ENCODE results near the gene TNFAIP8. TPM values are rescaled to one million over a fixed set of nuclear protein-coding genes. Genes with fewer than 3 reads are reported as not detected.

TNFAIP8 gene
- total RNA-seq, 2 donors from 2014 or later = 29.6 to 39.5 TPM

- Mint-ChIP-seq H3K4me1 (peaks cover 40% of the 10 kb centered on the region), H3K27ac (no peak overlapping the region)
These were observed 19.6 kb upstream of the TNFAIP8 start for GRCh38 chr5:119336262-119336661.

DNA sequence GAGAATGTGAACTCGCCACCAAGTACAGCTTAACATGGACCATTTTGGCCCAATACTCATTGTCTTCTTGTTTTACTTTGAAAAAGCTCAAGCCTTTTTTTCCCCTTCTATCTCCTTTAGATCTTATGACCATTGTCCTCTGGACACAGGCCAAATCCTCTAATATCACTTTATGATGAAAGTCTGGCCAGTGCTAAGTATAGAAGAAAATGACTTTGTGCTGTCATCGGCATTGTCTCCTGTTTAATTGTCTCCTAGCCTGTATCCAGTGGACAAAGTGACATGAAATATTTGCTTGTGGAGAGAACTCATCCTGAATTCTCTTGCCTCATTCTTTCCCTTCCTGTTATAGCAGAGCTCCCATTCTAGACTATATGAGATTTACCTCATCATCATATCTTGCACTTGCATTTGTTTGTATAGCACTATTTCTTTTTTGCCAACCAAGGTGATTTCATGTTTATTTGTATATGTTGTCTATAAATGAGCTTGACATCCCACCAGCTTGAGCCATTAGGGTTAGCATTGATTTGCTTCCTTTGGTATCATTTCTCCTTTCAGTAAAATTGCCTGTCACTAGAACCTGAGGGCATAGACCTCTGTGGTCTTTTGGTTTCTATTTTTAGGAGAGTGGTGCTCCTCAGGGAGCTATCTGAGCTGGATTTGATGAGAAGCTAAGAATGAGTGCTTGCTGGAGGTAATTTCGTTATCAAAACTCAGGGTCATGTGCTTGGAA lies 18.8 kb upstream of the TNFAIP8 start:
- H3K36me3 ChIP-seq (ENCODE audit: control insufficient read depth, insufficient read depth, low read length) = peaks cover 8% of the 10 kb centered on the region
- H3K4me1 Mint-ChIP-seq = peaks cover 43% of the 10 kb centered on the region
- WGBS, 2 experiments (ENCODE audit: insufficient coverage in 1 of 2, insufficient read length in 1 of 2) = 83 to 90% methylated on average over 2 to 3 of the region's 3 CpGs

More at GRCh38 chr5:119336262-119336661, 19.6 kb upstream of the TNFAIP8 start:
- no peak for DNase-seq
- TF ChIP-seq, protein P1, sequence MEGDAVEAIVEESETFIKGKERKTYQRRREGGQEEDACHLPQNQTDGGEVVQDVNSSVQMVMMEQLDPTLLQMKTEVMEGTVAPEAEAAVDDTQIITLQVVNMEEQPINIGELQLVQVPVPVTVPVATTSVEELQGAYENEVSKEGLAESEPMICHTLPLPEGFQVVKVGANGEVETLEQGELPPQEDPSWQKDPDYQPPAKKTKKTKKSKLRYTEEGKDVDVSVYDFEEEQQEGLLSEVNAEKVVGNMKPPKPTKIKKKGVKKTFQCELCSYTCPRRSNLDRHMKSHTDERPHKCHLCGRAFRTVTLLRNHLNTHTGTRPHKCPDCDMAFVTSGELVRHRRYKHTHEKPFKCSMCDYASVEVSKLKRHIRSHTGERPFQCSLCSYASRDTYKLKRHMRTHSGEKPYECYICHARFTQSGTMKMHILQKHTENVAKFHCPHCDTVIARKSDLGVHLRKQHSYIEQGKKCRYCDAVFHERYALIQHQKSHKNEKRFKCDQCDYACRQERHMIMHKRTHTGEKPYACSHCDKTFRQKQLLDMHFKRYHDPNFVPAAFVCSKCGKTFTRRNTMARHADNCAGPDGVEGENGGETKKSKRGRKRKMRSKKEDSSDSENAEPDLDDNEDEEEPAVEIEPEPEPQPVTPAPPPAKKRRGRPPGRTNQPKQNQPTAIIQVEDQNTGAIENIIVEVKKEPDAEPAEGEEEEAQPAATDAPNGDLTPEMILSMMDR (conservative IDR thresholded peaks at IDR 0.05) = no peak
- Mint-ChIP-seq H3K4me3 (no peak overlapping the region), H3K36me3 (ENCODE audit: low read depth) (no peaks in the 10 kb centered on the region), H3K27me3 (ENCODE audit: insufficient read depth) (no peaks in the 10 kb centered on the region), H3K9me3 (no peaks in the 10 kb centered on the region)
- Histone ChIP-seq H3K9ac (ENCODE audit: extremely low read depth, low read length, poor library complexity, severe bottlenecking) (no peak overlapping the region), H3K27ac (ENCODE audit: low read depth, low read length) (no peak overlapping the region), H3K9me3 (ENCODE audit: control insufficient read depth, low read length) (no peaks in the 10 kb centered on the region), H3K4me3 (ENCODE audit: low read length) (no peak overlapping the region), H3K36me3 (ENCODE audit: control insufficient read depth, insufficient read depth, low read length) (peaks cover 8% of the 10 kb centered on the region), H3K27me3 (ENCODE audit: control insufficient read depth, insufficient read depth, low read length, poor library complexity, severe bottlenecking) (no peaks in the 10 kb centered on the region), H3K4me1 (ENCODE audit: control insufficient read depth, insufficient read depth, low read length) (peaks cover 12% of the 10 kb centered on the region)
- 86 to 92% methylated on average over 1 of the region's 1 CpG for WGBS, 2 experiments (ENCODE audit: insufficient coverage in 1 of 2, insufficient read length in 1 of 2)

GRCh38 chr5:119338326-119338946 lies 17.4 kb upstream of the TNFAIP8 start:
- no peaks in the 10 kb centered on the region for H3K27me3 ChIP-seq (ENCODE audit: control insufficient read depth, insufficient read depth, low read length, poor library complexity, severe bottlenecking)
- Mint-ChIP-seq H3K36me3 (ENCODE audit: low read depth) (no peaks in the 10 kb centered on the region), H3K4me1 (peaks cover 49% of the 10 kb centered on the region), H3K9me3 (no peaks in the 10 kb centered on the region), H3K27ac (no peak overlapping the region), H3K4me3 (no peak overlapping the region), H3K27me3 (ENCODE audit: insufficient read depth) (no peaks in the 10 kb centered on the region)
- no peak overlapping the region for H3K9ac ChIP-seq (ENCODE audit: extremely low read depth, low read length, poor library complexity, severe bottlenecking)
- no peak overlapping the region for H3K27ac ChIP-seq (ENCODE audit: low read depth, low read length)
- DNase-seq = no peak
- TF ChIP-seq, protein P1 (conservative IDR thresholded peaks at IDR 0.05) = no peak
- peaks cover 3% of the 10 kb centered on the region for H3K36me3 ChIP-seq (ENCODE audit: control insufficient read depth, insufficient read depth, low read length)
- 89 to 100% methylated on average over 2 to 4 of the region's 4 CpGs for WGBS, 2 experiments (ENCODE audit: insufficient coverage in 1 of 2, insufficient read length in 1 of 2)
- H3K4me3 ChIP-seq (ENCODE audit: low read length) = no peak overlapping the region
- H3K9me3 ChIP-seq (ENCODE audit: control insufficient read depth, low read length) = no peaks in the 10 kb centered on the region
- H3K4me1 ChIP-seq (ENCODE audit: control insufficient read depth, insufficient read depth, low read length) = peaks cover 9% of the 10 kb centered on the region

More for the DNA sequence above, 18.8 kb upstream of the TNFAIP8 start:
- Mint-ChIP-seq H3K4me3 (no peak overlapping the region), H3K36me3 (ENCODE audit: low read depth) (no peaks in the 10 kb centered on the region), H3K27me3 (ENCODE audit: insufficient read depth) (no peaks in the 10 kb centered on the region), H3K27ac (no peak overlapping the region), H3K9me3 (no peaks in the 10 kb centered on the region)
- no peaks in the 10 kb centered on the region for H3K9me3 ChIP-seq (ENCODE audit: control insufficient read depth, low read length)
- TF ChIP-seq, protein P1 (conservative IDR thresholded peaks at IDR 0.05) = no peak
- peaks cover 9% of the 10 kb centered on the region for H3K4me1 ChIP-seq (ENCODE audit: control insufficient read depth, insufficient read depth, low read length)
- no peak for DNase-seq
- H3K27ac ChIP-seq (ENCODE audit: low read depth, low read length) = no peak overlapping the region
- H3K27me3 ChIP-seq (ENCODE audit: control insufficient read depth, insufficient read depth, low read length, poor library complexity, severe bottlenecking) = no peaks in the 10 kb centered on the region
- H3K4me3 ChIP-seq (ENCODE audit: low read length) = no peak overlapping the region
- H3K9ac ChIP-seq (ENCODE audit: extremely low read depth, low read length, poor library complexity, severe bottlenecking) = no peak overlapping the region
